ENCODE measurements around the gene PRSS2.

PRSS2 gene

DNA sequence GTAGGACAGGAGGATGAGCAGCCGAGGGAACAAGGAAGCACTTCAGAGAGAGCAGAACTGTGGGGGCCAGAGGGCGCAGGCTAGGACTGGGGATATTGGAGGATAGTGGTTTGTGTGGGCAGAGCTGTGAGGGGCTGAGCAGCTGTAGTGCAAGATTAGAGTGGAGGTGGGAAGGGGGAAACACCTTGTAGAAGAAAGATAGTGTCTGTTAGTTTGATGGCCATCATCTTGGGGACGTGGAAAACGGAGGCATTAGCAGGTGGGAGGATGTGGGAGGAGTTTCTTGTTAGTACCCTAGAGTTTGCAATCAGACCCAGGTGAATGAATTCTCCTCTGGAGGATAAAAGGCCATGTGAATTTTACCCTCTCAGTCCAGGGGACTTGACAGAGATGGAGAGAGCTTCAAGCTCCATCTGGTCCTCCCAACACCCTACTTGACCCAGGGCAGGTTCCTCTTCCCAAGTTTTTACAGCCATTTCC lies 34.0 kb downstream of the PRSS2 start:
- DNase-seq: peak; percentile 65 to 66

GRCh38 chr7:142805350-142806021 lies 34.7 kb downstream of the PRSS2 start:
- peak; percentile 36 to 38 for DNase-seq

DNA sequence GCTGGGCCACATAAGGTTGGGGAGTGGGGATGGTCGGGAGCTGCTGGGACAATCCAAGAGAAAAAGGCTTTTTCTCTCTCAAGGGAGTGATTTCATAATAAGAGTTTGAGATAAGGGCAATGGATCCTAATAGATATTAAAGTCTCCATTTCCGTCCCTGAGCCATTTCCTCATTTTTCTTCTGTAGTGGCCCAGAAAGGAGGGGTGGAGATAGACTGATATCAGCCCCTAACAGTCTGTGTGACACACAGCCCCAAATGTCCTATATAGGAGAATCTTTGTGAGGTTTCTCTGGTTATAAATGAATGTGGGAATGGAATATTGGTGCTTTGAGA lies 35.2 kb downstream of the PRSS2 start:
- DNase-seq: no peak

GRCh38 chr7:142806957-142807356 lies 36.2 kb downstream of the PRSS2 start:
- peak; percentile 47 to 52 for DNase-seq

DNA sequence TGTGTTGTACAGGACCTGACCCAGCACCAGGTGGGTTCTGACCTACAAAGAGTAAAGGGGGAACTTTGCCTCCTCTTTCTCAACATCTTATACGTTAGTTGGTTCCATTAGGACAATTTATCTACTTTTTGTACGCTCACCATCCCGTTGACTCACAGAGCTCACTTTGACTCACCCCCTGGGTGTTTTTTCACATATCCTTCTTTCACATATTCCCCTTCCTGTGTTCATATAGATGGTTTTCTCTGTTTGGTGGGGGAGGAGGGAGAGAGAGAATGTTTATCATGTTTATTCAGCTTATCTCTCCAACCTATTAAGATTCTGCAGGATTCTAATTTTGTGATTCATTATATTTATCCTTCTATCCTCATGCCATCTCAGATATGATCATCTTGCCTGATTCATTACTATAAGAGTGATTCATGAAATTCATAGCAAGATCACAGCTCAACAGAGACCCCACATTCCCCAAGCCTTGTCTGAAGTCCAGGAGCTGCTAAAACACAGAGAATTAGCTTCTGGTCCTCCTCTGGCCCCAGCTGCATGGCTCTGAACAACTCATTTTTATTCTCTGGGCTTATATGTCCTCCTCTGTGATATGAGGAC lies 37.2 kb downstream of the PRSS2 start:
- peak; percentile 51 to 61 for DNase-seq

GRCh38 chr7:142808461-142808801 lies 37.7 kb downstream of the PRSS2 start:
- DNase-seq: no peak

DNA sequence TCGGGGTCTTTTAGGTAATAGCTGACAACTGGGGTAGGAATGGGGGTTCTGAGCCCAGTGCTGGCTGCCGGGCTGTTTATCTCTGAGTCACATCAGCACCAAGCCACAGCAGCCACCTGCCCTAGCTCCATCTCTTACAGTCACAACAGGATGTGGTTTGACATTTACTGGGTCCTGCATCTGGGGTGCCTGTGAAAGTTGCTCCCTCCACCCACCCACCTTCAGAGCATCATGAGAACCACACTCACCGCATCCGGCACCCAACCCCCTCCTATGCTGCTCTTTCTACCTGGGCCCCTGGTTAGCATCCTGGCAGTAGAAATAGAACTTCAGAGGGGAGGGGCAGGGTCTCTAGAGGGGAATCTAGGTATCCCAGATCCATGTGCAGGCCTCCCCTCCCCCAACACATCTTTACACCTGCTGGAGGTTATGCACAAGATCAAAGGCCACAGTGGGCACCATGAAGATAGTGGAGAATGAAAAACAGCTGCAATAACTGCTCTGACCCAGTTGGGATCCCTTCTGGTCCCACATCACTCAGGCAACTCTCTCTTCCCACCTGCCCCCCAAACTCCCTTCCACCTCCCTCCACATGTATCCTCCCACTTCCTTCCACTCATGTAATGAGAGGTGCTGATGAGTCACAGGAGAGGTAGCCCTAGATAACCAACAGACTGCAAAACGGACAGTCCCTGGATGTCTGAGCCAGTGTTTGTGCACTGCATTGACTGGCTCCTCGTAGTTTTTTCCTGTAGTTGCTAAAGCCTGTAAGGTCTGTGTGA lies 38.2 kb downstream of the PRSS2 start:
- peak; percentile 93 to 94 for DNase-seq

DNA sequence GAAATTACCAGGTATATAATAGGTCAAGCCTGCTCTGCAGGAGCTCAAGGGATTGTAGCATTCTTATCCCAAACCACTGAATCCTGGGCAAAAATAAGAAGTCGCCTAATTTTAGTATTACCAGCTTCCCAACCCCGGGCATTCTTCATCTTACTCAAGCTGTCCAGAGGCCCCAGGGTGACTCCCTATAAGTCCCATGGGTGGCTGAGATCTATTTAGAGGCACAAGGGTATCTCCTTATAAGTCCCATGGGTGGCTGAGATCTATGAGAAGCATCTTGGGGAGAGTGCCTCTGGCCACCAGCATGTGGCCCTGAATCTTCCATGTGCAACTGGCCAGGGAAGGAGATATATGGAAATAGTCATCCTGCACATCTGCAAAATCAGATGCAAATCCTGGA lies 38.9 kb downstream of the PRSS2 start:
- DNase-seq: peak; percentile 53 to 60

DNA sequence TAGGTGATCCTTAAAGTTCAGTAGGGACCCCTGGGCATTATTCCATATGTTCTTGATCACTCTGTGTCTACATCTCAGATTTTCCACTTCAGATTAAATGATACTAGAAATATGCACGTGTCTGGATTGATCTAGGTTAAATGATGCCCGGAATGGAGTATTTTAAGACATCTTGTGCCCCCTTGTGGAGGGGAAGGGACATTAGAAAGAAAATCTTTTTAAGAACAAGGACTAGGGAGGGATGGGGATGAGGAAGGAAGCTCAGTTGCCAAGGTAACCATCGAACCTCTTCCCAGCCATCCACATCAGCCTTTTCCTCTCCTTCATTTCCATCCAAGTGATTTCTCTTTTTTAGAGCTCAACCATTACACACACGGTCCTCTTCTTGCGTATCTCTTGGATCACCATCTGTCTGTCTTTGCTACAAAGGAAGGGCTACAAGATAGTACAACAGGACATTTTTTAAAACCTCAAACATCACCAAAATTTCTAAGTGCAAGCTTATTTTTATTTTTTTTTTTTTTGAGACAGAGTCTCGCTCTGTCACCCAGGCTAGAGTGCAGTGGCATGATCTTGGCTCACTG lies 40.5 kb downstream of the PRSS2 start:
- peak in 1 of 2 experiments; percentile 46 for DNase-seq

DNA sequence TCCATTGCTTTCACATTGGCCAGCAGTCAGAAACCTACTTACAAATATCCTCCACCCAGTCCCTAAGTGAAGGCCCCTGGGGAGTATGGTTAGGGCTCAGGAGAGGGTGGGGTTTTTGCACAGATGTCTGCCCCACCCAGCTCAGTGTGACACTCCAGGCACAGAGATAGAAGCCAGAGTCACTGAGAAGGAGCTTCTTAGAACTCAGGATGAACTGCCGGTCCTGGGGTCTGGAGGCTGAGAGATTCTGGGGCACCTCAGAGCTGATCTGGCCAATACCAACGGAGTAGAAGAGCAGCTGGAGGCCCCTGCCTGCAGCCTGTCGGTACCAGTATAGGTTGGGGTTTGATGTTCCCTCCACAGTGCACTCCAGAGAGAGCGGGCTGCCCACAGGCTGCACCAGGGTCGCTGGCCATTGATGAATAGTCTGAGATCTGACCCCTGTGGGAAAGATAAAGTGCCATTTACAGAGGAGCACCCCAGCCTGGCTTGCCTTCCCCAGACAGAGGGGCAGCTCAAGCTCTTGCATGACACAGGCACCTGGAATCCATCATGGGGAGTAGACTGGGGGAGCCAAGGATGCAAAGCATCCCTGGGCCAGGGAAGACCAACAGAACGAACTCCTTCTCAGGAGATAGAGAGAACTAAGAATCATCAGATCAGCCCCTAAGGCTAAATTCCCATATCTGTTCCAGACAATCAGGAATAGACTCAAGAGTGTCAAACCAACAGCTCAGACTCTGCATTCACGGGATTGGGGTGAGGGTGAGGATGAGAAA lies 41.9 kb downstream of the PRSS2 start:
- no peak for DNase-seq

DNA sequence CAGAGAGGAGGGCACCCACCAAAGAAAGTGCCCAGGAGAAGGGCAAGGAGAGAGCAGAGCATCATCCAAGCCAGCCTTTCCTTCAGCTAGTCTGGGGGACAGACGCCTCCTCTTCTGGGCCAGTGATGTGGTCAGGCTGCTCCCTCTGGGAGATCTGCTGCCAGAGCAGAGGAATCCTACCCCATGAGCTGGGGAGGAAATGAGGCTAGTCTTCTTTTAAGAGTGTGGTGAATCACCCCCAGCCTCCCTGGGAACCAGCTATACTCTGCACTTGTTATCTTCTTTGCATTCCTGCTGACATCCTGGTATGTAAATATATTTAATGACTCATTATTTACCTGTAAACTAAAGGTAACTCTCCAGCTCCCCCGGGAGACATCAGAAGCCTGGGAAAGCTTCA lies 42.5 kb downstream of the PRSS2 start:
- DNase-seq: no peak

GRCh38 chr7:142813699-142814098 lies 42.9 kb downstream of the PRSS2 start:
- no peak for DNase-seq

- DNase-seq: no peak
These were observed 43.7 kb downstream of the PRSS2 start for GRCh38 chr7:142814451-142814850.

GRCh38 chr7:142815134-142815533 lies 44.4 kb downstream of the PRSS2 start:
- no peak for DNase-seq

- DNase-seq: no peak
These were observed 46.7 kb downstream of the PRSS2 start for GRCh38 chr7:142817506-142817905.

DNA sequence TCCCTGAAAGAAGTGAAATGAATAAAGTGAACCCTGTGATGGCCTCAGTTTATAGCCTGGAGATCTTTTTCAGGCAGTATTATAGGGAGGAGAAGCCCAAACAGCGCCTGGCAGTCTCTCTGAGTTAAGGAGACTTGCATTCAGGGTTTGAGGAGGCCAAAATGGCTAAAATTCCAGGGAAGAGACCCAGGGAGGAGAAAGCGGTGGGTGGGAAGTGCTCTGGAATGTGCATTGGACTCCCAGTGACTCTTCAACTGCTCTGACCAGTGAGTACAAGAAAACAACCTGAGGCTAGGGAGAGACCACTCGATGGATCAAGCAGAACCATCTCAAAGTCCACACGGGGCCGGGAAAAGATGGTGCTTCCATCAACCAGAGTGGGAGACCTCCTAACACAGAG lies 48.8 kb downstream of the PRSS2 start:
- DNase-seq: no peak

DNA sequence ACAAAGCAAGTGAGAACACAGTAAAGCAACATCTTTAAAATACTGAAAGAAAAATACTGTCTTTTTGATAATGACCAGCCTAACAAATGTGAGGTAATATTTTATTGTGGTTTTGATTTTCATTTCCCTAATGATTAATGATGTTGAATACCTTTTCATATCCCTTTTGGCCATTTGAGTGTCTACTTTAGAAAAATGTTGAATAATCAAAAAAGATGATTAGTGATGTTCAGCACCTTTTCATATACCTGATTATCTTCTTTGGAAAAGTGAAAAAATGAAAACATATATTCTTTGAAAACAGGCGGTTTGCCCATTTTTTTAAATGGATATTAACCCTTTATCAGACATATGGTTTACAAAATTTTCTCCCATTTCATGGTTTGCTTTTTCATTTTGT lies 51.9 kb downstream of the PRSS2 start:
- DNase-seq: no peak
